HEK293 (cell line): ENCODE measurements around the gene AGPAT1.

Source experiments
- CTCF ChIA-PET: fragments of 350-600 bp; formaldehyde crosslinking; extraction: SDS; loops from one replicate; lab custom pipeline; 2021; ENCODE audit warnings: antibody characterized with exemption; lab: Yijun Ruan, JAX
- POLR2A ChIA-PET: fragments of 300-600 bp; formaldehyde crosslinking; extraction: SDS; loops from one replicate; lab custom pipeline; 2020; ENCODE audit warnings: antibody characterized with exemption, inconsistent platforms; lab: Yijun Ruan, JAX
- H3K27ac ChIP-seq: fragments of 200-500 bp; sonication (Bioruptor generic); 2 replicates; pipeline ENCODE4 v1.5.1; 2014; ENCODE audit warnings: low read depth, low read length, control low read depth, inconsistent platforms; ENCODE audit errors: extremely low read depth
- H3K36me3 ChIP-seq, 2 experiments: fragments of 200-500 bp in 1 of 2; sonication (Bioruptor generic) in 1 of 2; 1 replicate in 1 of 2; 2 replicates in 1 of 2; pipeline ENCODE4 v1.5.1; 2014 to 2017; ENCODE audit warnings: inconsistent platforms in 2 of 2, low read length in 2 of 2; ENCODE audit not compliant: control insufficient read depth in 2 of 2, insufficient read depth in 1 of 2
- H3K4me1 ChIP-seq: fragments of 200-500 bp; sonication (Bioruptor generic); 2 replicates; pipeline ENCODE4 v1.5.1; 2014; ENCODE audit warnings: mild to moderate bottlenecking, low read length, inconsistent platforms; ENCODE audit not compliant: control insufficient read depth, insufficient read depth
- H3K4me3 ChIP-seq: 2 replicates; pipeline ENCODE4 v1.5.1; 2011; ENCODE audit warnings: low read depth, mild to moderate bottlenecking, control low read depth, low read length, moderate library complexity
- H3K9me3 ChIP-seq: fragments of 200-500 bp; sonication (Bioruptor generic); 2 replicates; pipeline ENCODE4 v1.5.1; 2014; ENCODE audit warnings: low read depth, low read length, inconsistent platforms; ENCODE audit not compliant: control insufficient read depth, insufficient read depth
- BCL6B ChIP-seq: fragments of 450-650 bp; formaldehyde crosslinking; IDR thresholded peaks from 2 replicates; pipeline ENCODE4 v1.5.1; 2017; ENCODE audit warnings: missing biosample characterization, missing genetic modification characterization
- EGR2 ChIP-seq: fragments of 450-650 bp; formaldehyde crosslinking; IDR thresholded peaks from 2 replicates; pipeline ENCODE4 v1.5.1; 2016; ENCODE audit warnings: low read depth, missing biosample characterization, missing genetic modification characterization
- HIC1 ChIP-seq: fragments of 450-650 bp; formaldehyde crosslinking; IDR thresholded peaks from 2 replicates; pipeline ENCODE4 v1.5.1; 2016; ENCODE audit warnings: missing biosample characterization, missing genetic modification characterization
- HOXA7 ChIP-seq: sonication (generic); formaldehyde crosslinking; IDR thresholded peaks from 2 replicates; pipeline ENCODE4 v1.8.1; 2022; ENCODE audit warnings: missing genetic modification reagents, borderline replicate concordance
- INSM2 ChIP-seq: fragments of 450-650 bp; formaldehyde crosslinking; IDR thresholded peaks from 2 replicates; pipeline ENCODE4 v1.5.1; 2016; ENCODE audit warnings: missing biosample characterization, missing genetic modification characterization
- REPIN1 ChIP-seq: fragments of 450-650 bp; formaldehyde crosslinking; IDR thresholded peaks from 2 replicates; pipeline ENCODE4 v1.5.1; 2017; ENCODE audit warnings: missing biosample characterization, missing genetic modification characterization, low read depth
- ZBTB10 ChIP-seq: fragments of 450-650 bp; formaldehyde crosslinking; IDR thresholded peaks from 2 replicates; pipeline ENCODE4 v1.5.1; 2016; ENCODE audit warnings: missing biosample characterization, missing genetic modification characterization
- ZNF112 ChIP-seq: fragments of 450-650 bp; formaldehyde crosslinking; IDR thresholded peaks from 2 replicates; pipeline ENCODE4 v1.5.0; 2017; ENCODE audit warnings: missing biosample characterization, missing genetic modification characterization
- ZNF184 ChIP-seq: fragments of 450-650 bp; IDR thresholded peaks from 2 replicates; pipeline ENCODE4 v1.5.1; 2018; ENCODE audit warnings: missing biosample characterization, mild to moderate bottlenecking, missing genetic modification characterization
- ZNF19 ChIP-seq: fragments of 450-650 bp; formaldehyde crosslinking; IDR thresholded peaks from 2 replicates; pipeline ENCODE4; 2016; ENCODE audit warnings: missing biosample characterization, missing genetic modification characterization, low read depth
- ZNF239 ChIP-seq: fragments of 450-650 bp; formaldehyde crosslinking; IDR thresholded peaks from 2 replicates; pipeline ENCODE4 v1.5.1; 2016; ENCODE audit warnings: missing biosample characterization, missing genetic modification characterization
- ZNF366 ChIP-seq: fragments of 450-650 bp; formaldehyde crosslinking; conservative IDR thresholded peaks from 2 replicates; pipeline ENCODE4 v1.5.1; 2016; ENCODE audit warnings: missing biosample characterization, missing genetic modification characterization
- ZNF398 ChIP-seq: fragments of 450-650 bp; formaldehyde crosslinking; IDR thresholded peaks from 2 replicates; pipeline ENCODE4 v1.5.1; 2017; ENCODE audit warnings: missing biosample characterization, missing genetic modification characterization
- ZNF423 ChIP-seq: fragments of 450-650 bp; formaldehyde crosslinking; IDR thresholded peaks from 2 replicates; pipeline ENCODE4 v1.5.1; 2016; ENCODE audit warnings: missing biosample characterization, missing genetic modification characterization
- ZNF549 ChIP-seq: fragments of 450-650 bp; IDR thresholded peaks from 2 replicates; pipeline ENCODE4 v1.5.1; 2018; ENCODE audit warnings: missing biosample characterization, missing genetic modification characterization, mild to moderate bottlenecking, inconsistent platforms, moderate library complexity
- ZNF560 ChIP-seq: fragments of 450-650 bp; formaldehyde crosslinking; IDR thresholded peaks from 2 replicates; pipeline ENCODE4 v1.5.1; 2017; ENCODE audit warnings: missing biosample characterization, missing genetic modification characterization, borderline replicate concordance
- ZNF785 ChIP-seq: fragments of 450-650 bp; formaldehyde crosslinking; IDR thresholded peaks from 2 replicates; pipeline ENCODE4 v1.5.1; 2016; ENCODE audit warnings: missing biosample characterization, missing genetic modification characterization
- ZNF843 ChIP-seq: fragments of 450-650 bp; formaldehyde crosslinking; IDR thresholded peaks from 2 replicates; pipeline ENCODE4 v1.5.1; 2016; ENCODE audit warnings: missing biosample characterization, missing genetic modification characterization
- ZXDB ChIP-seq: fragments of 450-650 bp; formaldehyde crosslinking; IDR thresholded peaks from 2 replicates; pipeline ENCODE4 v1.5.1; 2016; ENCODE audit warnings: missing biosample characterization, missing genetic modification characterization

AGPAT1 gene

GRCh38 chr6:32166411-32167061 is 9.3 kb downstream of the AGPAT1 start:
- CTCF ChIA-PET: interaction anchor here (1.4 to 2.6 kb wide), 3 partner anchors 29 to 49 kb away, joined by 3 to 19 read pairs (median 16); no protein-coding TSS in a partner anchor
- Histone ChIP-seq H3K27ac (no peak overlapping the region), H3K4me1 (no peaks in the 10 kb centered on the region), H3K4me3 (no peak overlapping the region), H3K36me3 (peaks cover 19 to 81% of the 10 kb centered on the region in 2 experiments; a peak in 2 of 3 replicates), H3K9me3 (no peaks in the 10 kb centered on the region)
- TF ChIP-seq REPIN1 (tag by site-specific recombination): no peak
- no peak for TF ChIP-seq ZNF239 (tag by site-specific recombination)
- TF ChIP-seq EGR2 (tag by site-specific recombination): peak; percentile 23; the same call in 1 of the 2 replicates
- no peak for TF ChIP-seq ZNF398 (tag by site-specific recombination)
- no peak for TF ChIP-seq ZNF549
- POLR2A ChIA-PET: interaction anchor here (0.6 to 1.4 kb wide), 5 partner anchors 16 to 38 kb away, joined by 3 to 6 read pairs (median 4); partner anchors contain the start of genes ATF6B, FKBPL and PBX2

- H3K4me3 ChIP-seq: no peak within 1 kb of the TSS
- H3K36me3 ChIP-seq: peaks cover 9 to 61% of the 10 kb centered on the region in 2 experiments; a peak in 2 of 3 replicates
- no peaks in the 10 kb centered on the region for H3K9me3 ChIP-seq
- ChIA-PET POLR2A (interaction anchor here (1.4 to 1.5 kb wide), 2 partner anchors 13 to 36 kb away, joined by 3 to 8 read pairs; partner anchors contain the start of gene ATF6B), CTCF (interaction anchor here (0.8 to 2.6 kb wide), 6 partner anchors 9 to 615 kb away, joined by 3 to 16 read pairs (median 3); partner anchors contain the start of gene PRRT1)
- no peaks in the 10 kb centered on the region for H3K4me1 ChIP-seq
- TF ChIP-seq ZNF366 (tag by site-specific recombination) (no peak), ZNF560 (tag by site-specific recombination) (no peak), ZNF19 (tag by site-specific recombination) (no peak), ZNF423 (tag by site-specific recombination) (no peak), HOXA7 (CRISPR knock-in tag) (no peak), BCL6B (no peak)
- no peak within 1 kb of the TSS for H3K27ac ChIP-seq
Observed at GRCh38 chr6:32164295-32164694, 11.6 kb downstream of the AGPAT1 start, which contains the start of gene EGFL8. Gene EGFL8 (plus strand): TSS chr6:32164595. CDS start chr6:32166166, 1,571 bp downstream.

GRCh38 chr6:32163559-32164258 is 12.2 kb downstream of the AGPAT1 start:
- H3K9me3 ChIP-seq: no peaks in the 10 kb centered on the region
- no peak overlapping the region for H3K27ac ChIP-seq
- H3K36me3 ChIP-seq: peaks cover 9 to 59% of the 10 kb centered on the region in 2 experiments; a peak in 2 of 3 replicates
- ChIA-PET CTCF (interaction anchor here (1.1 to 2.6 kb wide), 5 partner anchors 9 to 211 kb away, joined by 3 to 16 read pairs (median 3); partner anchors contain the start of gene PRRT1), POLR2A (interaction anchor here (1.4 to 1.5 kb wide), 2 partner anchors 13 to 36 kb away, joined by 3 to 8 read pairs; partner anchors contain the start of gene ATF6B)
- H3K4me3 ChIP-seq: no peak overlapping the region
- no peaks in the 10 kb centered on the region for H3K4me1 ChIP-seq
- no peak for TF ChIP-seq ZNF184 (tag by site-specific recombination)
- no peak for TF ChIP-seq ZNF843 (tag by site-specific recombination)
- no peak for TF ChIP-seq HIC1 (tag by site-specific recombination)
- TF ChIP-seq ZBTB10 (tag by site-specific recombination): no peak
- no peak for TF ChIP-seq ZXDB (tag by site-specific recombination)
- no peak for TF ChIP-seq INSM2 (tag by site-specific recombination)
- no peak for TF ChIP-seq ZNF785
- TF ChIP-seq ZNF112 (tag by site-specific recombination): no peak
